K562 (cell line): ENCODE results near the gene RHAG. TPM values are rescaled to one million over a fixed set of nuclear protein-coding genes. Genes with fewer than 3 reads are reported as not detected.

ENCODE experiments used
- EP400 ChIP-seq: fragments of 450-650 bp; IDR thresholded peaks from 2 replicates; pipeline ENCODE4 v1.6.1; 2017; ENCODE audit warnings: antibody characterized with exemption, mild to moderate bottlenecking, moderate library complexity
- KDM1A ChIP-seq, 2 experiments: fragments of 450-650 bp; IDR thresholded peaks; 2 replicates each; pipeline ENCODE4 v1.6.1; 2016; ENCODE audit warnings: mild to moderate bottlenecking in 2 of 2
- KLF1 ChIP-seq: fragments of 450-650 bp; IDR thresholded peaks from 2 replicates; pipeline ENCODE4 v1.6.1; 2016; ENCODE audit warnings: missing genetic modification characterization, missing compliant biosample characterization
- SMARCE1 ChIP-seq: fragments of 450-650 bp; IDR thresholded peaks from 2 replicates; pipeline ENCODE4 v1.7.1; 2016; ENCODE audit warnings: mild to moderate bottlenecking
- TCF7 ChIP-seq: sonication (generic); IDR thresholded peaks from 2 replicates; pipeline ENCODE4 v1.6.1; 2016; ENCODE audit warnings: antibody characterized with exemption, borderline replicate concordance
- ZBED1 ChIP-seq: IDR thresholded peaks from 2 replicates; pipeline ENCODE4 v1.6.1; 2014
- polyA plus RNA-seq, 8 experiments: library from polyadenylated mRNA; depleted of rRNA in 4 of 8; stranded (reverse) in 5 of 8; unstranded in 3 of 8; fragments of >200 nt; fragmentation: Nextera tagmentation in 2 of 8; fragmentation: Illumina TruSeq in 1 of 8; extraction: Ambion mirVana in 2 of 8; extraction: Trizol in 1 of 8; gene quantifications; 2 replicates each; pipeline versions ENCODE4 v1.2.1 to v1.2.3, GENCODE V29; 2011 to 2014; ENCODE audit warnings: inconsistent platforms in 1 of 8, missing spikeins in 1 of 8
- total RNA-seq, 7 experiments: library from RNA; depleted of rRNA in 6 of 7; stranded (reverse); fragments of >200 nt in 6 of 7; fragmentation: Illumina TruSeq in 2 of 7; extraction: Trizol in 2 of 7; gene quantifications; 2 replicates each; pipeline versions ENCODE4 v1.2.1 to v1.2.3, GENCODE V29; 2011 to 2021; ENCODE audit warnings: low replicate concordance in 1 of 7
- TF ChIP-seq, protein P1 (sequence below): fragments of 450-650 bp; IDR thresholded peaks from 2 replicates; pipeline ENCODE4 v1.6.1; 2016; ENCODE audit warnings: mild to moderate bottlenecking, moderate library complexity
- TF ChIP-seq, protein P2 (sequence below), 2 experiments: IDR thresholded peaks; 2 replicates each; pipeline ENCODE4 v1.6.1; 2011; ENCODE audit warnings: borderline replicate concordance in 1 of 2, control low read depth in 1 of 2, low read depth in 1 of 2, low read length in 1 of 2, mild to moderate bottlenecking in 1 of 2, mixed read lengths in 1 of 2, moderate library complexity in 1 of 2; ENCODE audit not compliant: insufficient read depth in 1 of 2, insufficient read length in 1 of 2, poor library complexity in 1 of 2, severe bottlenecking in 1 of 2; ENCODE audit errors: extremely low read depth in 1 of 2
- TF ChIP-seq, protein P3 (sequence below): IDR thresholded peaks from 3 replicates; pipeline ENCODE4 v1.6.1; 2011; ENCODE audit warnings: borderline replicate concordance, mild to moderate bottlenecking, moderate library complexity; ENCODE audit not compliant: insufficient read length; ENCODE audit errors: extremely low read depth
- TF ChIP-seq, protein P4 (sequence below): sonication (generic); IDR thresholded peaks from 2 replicates; pipeline ENCODE4 v1.6.1; 2016

RHAG gene
- total and polyA plus RNA-seq, 9 of the 15 experiments (the other 6 are each of a cell fraction or from before 2014, with no cell fraction given): 290 to 1,202 (median 505) TPM

DNA sequence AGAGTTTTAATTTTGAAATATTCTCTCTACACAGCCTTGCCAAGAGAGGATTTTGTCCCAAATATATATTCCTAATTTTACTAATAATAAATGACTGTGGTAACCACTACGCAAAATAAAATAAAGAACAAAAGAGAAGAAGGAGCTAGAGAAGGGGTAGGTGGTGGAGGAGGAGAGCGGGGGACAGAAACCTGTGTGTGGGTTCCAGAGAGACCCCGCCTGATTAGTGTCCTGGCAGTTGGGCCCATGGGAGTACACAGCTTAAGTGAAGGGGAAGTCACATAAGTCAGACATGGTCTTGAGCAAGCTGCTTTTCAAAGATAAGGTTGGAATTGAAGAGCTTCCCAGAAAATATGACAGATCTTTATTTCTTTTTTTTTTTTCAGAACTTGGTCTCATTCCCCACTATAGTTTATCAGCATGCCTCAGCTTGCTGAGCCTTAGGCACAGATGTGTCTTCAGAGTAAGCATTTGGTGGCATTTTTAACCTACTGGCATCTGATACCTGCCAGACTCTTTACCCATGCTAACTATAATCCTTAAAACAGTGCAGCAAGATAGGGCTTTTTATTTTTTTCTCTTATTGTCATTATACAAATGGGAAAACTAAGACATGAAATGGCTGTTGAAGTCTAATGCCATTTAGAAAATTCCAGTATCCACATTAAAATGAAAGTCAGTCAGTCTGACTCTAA is 9.6 kb upstream of the RHAG start (continued):
- TF ChIP-seq, protein P1, sequence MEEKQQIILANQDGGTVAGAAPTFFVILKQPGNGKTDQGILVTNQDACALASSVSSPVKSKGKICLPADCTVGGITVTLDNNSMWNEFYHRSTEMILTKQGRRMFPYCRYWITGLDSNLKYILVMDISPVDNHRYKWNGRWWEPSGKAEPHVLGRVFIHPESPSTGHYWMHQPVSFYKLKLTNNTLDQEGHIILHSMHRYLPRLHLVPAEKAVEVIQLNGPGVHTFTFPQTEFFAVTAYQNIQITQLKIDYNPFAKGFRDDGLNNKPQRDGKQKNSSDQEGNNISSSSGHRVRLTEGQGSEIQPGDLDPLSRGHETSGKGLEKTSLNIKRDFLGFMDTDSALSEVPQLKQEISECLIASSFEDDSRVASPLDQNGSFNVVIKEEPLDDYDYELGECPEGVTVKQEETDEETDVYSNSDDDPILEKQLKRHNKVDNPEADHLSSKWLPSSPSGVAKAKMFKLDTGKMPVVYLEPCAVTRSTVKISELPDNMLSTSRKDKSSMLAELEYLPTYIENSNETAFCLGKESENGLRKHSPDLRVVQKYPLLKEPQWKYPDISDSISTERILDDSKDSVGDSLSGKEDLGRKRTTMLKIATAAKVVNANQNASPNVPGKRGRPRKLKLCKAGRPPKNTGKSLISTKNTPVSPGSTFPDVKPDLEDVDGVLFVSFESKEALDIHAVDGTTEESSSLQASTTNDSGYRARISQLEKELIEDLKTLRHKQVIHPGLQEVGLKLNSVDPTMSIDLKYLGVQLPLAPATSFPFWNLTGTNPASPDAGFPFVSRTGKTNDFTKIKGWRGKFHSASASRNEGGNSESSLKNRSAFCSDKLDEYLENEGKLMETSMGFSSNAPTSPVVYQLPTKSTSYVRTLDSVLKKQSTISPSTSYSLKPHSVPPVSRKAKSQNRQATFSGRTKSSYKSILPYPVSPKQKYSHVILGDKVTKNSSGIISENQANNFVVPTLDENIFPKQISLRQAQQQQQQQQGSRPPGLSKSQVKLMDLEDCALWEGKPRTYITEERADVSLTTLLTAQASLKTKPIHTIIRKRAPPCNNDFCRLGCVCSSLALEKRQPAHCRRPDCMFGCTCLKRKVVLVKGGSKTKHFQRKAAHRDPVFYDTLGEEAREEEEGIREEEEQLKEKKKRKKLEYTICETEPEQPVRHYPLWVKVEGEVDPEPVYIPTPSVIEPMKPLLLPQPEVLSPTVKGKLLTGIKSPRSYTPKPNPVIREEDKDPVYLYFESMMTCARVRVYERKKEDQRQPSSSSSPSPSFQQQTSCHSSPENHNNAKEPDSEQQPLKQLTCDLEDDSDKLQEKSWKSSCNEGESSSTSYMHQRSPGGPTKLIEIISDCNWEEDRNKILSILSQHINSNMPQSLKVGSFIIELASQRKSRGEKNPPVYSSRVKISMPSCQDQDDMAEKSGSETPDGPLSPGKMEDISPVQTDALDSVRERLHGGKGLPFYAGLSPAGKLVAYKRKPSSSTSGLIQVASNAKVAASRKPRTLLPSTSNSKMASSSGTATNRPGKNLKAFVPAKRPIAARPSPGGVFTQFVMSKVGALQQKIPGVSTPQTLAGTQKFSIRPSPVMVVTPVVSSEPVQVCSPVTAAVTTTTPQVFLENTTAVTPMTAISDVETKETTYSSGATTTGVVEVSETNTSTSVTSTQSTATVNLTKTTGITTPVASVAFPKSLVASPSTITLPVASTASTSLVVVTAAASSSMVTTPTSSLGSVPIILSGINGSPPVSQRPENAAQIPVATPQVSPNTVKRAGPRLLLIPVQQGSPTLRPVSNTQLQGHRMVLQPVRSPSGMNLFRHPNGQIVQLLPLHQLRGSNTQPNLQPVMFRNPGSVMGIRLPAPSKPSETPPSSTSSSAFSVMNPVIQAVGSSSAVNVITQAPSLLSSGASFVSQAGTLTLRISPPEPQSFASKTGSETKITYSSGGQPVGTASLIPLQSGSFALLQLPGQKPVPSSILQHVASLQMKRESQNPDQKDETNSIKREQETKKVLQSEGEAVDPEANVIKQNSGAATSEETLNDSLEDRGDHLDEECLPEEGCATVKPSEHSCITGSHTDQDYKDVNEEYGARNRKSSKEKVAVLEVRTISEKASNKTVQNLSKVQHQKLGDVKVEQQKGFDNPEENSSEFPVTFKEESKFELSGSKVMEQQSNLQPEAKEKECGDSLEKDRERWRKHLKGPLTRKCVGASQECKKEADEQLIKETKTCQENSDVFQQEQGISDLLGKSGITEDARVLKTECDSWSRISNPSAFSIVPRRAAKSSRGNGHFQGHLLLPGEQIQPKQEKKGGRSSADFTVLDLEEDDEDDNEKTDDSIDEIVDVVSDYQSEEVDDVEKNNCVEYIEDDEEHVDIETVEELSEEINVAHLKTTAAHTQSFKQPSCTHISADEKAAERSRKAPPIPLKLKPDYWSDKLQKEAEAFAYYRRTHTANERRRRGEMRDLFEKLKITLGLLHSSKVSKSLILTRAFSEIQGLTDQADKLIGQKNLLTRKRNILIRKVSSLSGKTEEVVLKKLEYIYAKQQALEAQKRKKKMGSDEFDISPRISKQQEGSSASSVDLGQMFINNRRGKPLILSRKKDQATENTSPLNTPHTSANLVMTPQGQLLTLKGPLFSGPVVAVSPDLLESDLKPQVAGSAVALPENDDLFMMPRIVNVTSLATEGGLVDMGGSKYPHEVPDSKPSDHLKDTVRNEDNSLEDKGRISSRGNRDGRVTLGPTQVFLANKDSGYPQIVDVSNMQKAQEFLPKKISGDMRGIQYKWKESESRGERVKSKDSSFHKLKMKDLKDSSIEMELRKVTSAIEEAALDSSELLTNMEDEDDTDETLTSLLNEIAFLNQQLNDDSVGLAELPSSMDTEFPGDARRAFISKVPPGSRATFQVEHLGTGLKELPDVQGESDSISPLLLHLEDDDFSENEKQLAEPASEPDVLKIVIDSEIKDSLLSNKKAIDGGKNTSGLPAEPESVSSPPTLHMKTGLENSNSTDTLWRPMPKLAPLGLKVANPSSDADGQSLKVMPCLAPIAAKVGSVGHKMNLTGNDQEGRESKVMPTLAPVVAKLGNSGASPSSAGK: 0 out of 2 replicates have a peak, but pooled peaks have one; percentile 7
- peak; percentile 52 for TF ChIP-seq EP400
- TF ChIP-seq SMARCE1: peak; percentile 100
- TF ChIP-seq, protein P2, sequence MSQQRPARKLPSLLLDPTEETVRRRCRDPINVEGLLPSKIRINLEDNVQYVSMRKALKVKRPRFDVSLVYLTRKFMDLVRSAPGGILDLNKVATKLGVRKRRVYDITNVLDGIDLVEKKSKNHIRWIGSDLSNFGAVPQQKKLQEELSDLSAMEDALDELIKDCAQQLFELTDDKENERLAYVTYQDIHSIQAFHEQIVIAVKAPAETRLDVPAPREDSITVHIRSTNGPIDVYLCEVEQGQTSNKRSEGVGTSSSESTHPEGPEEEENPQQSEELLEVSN (IDR thresholded peaks at IDR 0.05; ENCODE audit: borderline replicate concordance in 1 of 2, extremely low read depth in 1 of 2, insufficient read depth in 1 of 2, insufficient read length in 1 of 2, low read depth in 1 of 2, low read length in 1 of 2, poor library complexity in 1 of 2, severe bottlenecking in 1 of 2): peak; percentile 12 to 31
- peak; percentile 88 for TF ChIP-seq ZBED1
- TF ChIP-seq, protein P3, sequence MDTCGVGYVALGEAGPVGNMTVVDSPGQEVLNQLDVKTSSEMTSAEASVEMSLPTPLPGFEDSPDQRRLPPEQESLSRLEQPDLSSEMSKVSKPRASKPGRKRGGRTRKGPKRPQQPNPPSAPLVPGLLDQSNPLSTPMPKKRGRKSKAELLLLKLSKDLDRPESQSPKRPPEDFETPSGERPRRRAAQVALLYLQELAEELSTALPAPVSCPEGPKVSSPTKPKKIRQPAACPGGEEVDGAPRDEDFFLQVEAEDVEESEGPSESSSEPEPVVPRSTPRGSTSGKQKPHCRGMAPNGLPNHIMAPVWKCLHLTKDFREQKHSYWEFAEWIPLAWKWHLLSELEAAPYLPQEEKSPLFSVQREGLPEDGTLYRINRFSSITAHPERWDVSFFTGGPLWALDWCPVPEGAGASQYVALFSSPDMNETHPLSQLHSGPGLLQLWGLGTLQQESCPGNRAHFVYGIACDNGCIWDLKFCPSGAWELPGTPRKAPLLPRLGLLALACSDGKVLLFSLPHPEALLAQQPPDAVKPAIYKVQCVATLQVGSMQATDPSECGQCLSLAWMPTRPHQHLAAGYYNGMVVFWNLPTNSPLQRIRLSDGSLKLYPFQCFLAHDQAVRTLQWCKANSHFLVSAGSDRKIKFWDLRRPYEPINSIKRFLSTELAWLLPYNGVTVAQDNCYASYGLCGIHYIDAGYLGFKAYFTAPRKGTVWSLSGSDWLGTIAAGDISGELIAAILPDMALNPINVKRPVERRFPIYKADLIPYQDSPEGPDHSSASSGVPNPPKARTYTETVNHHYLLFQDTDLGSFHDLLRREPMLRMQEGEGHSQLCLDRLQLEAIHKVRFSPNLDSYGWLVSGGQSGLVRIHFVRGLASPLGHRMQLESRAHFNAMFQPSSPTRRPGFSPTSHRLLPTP: no peak
- peak; percentile 58; the same call in 1 of the 2 replicates for TF ChIP-seq TCF7
- TF ChIP-seq KLF1 (tag): no peak
- peak; percentile 63 to 86; a peak in 3 of 4 replicates for TF ChIP-seq KDM1A (IDR thresholded peaks at IDR 0.05)
- TF ChIP-seq, protein P4, sequence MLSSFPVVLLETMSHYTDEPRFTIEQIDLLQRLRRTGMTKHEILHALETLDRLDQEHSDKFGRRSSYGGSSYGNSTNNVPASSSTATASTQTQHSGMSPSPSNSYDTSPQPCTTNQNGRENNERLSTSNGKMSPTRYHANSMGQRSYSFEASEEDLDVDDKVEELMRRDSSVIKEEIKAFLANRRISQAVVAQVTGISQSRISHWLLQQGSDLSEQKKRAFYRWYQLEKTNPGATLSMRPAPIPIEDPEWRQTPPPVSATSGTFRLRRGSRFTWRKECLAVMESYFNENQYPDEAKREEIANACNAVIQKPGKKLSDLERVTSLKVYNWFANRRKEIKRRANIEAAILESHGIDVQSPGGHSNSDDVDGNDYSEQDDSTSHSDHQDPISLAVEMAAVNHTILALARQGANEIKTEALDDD: peak; percentile 82
